IMR-90 (cell line): ENCODE measurements around the gene HTN3. TPM values are rescaled to one million over a fixed set of nuclear protein-coding genes. Genes with fewer than 3 reads are reported as not detected.
"Not testable (repeated sequence)": the region's sequence is repeated elsewhere in the genome, so short reads cannot be mapped to it uniquely, and the experiment has no call there.

Experiments
- ATAC-seq: fragments of 200-7000 bp; cut with Tn5 transposase; 2 replicates; pipeline ENCODE4 v1.9.1; 2020; ENCODE audit warnings: low read depth, mild to moderate bottlenecking, moderate library complexity
- BruUV-seq: library from RNA; stranded (reverse); fragments of 400-500 nt; replicated peaks from 2 replicates; lab custom pipeline; 2021; lab: Mats Ljungman, UMichigan
- CTCF ChIA-PET: fragments of 300-600 bp; formaldehyde crosslinking; extraction: SDS; loops from one replicate; lab custom pipeline; 2021; ENCODE audit warnings: antibody characterized with exemption; lab: Yijun Ruan, JAX
- POLR2A ChIA-PET: fragments of 300-600 bp; sonication (Branson Sonifier 250); formaldehyde crosslinking; loops from one replicate; lab custom pipeline; 2022; ENCODE audit warnings: antibody characterized with exemption; ENCODE audit not compliant: unreplicated experiment; lab: Charles Lee
- DNase-seq: peaks from one replicate; pipeline ENCODE4 v3.0.0; 2013
- H2AFZ ChIP-seq: replicated peaks from 2 replicates; pipeline ENCODE3; 2013; ENCODE audit warnings: low read length, mild to moderate bottlenecking; ENCODE audit not compliant: poor library complexity
- H2AK5ac ChIP-seq: 2 replicates; pipeline ENCODE4 v1.6.1; 2013; ENCODE audit warnings: low read depth, low read length, inconsistent platforms
- H2AK9ac ChIP-seq: replicated peaks from 2 replicates; pipeline ENCODE3; 2013; ENCODE audit warnings: mild to moderate bottlenecking, low read depth, low read length, moderate library complexity; ENCODE audit not compliant: poor library complexity
- H2BK120ac ChIP-seq: 2 replicates; pipeline ENCODE4 v1.6.1; 2013; ENCODE audit warnings: low read depth, low read length, inconsistent platforms
- H2BK15ac ChIP-seq: 3 replicates; pipeline ENCODE4 v1.6.1; 2013; ENCODE audit warnings: low read depth, low read length, inconsistent platforms
- H2BK20ac ChIP-seq: 2 replicates; pipeline ENCODE4 v1.6.1; 2013; ENCODE audit warnings: low read depth, mild to moderate bottlenecking, inconsistent platforms, low read length, moderate library complexity
- H2BK5ac ChIP-seq: 2 replicates; pipeline ENCODE4 v1.6.1; 2013; ENCODE audit warnings: mild to moderate bottlenecking, low read depth, low read length, inconsistent platforms; ENCODE audit not compliant: poor library complexity, severe bottlenecking
- H3K14ac ChIP-seq: replicated peaks from 2 replicates; pipeline ENCODE4 v1.6.1; 2013; ENCODE audit warnings: low read depth, low read length, inconsistent platforms
- H3K18ac ChIP-seq: 2 replicates; pipeline ENCODE4 v1.6.1; 2013; ENCODE audit warnings: low read depth, low read length, control low read depth
- H3K23ac ChIP-seq: 2 replicates; pipeline ENCODE4 v1.6.1; 2013; ENCODE audit warnings: low read depth, low read length, inconsistent platforms
- H3K27ac ChIP-seq: 2 replicates; pipeline ENCODE4 v1.5.1; 2013; ENCODE audit warnings: mild to moderate bottlenecking, control low read depth, low read length; ENCODE audit not compliant: insufficient read depth
- H3K27me3 ChIP-seq: 2 replicates; pipeline ENCODE4 v1.6.1; 2013; ENCODE audit warnings: low read length; ENCODE audit not compliant: control insufficient read depth, insufficient read depth
- H3K36me3 ChIP-seq: 2 replicates; pipeline ENCODE4 v1.6.1; 2013; ENCODE audit warnings: low read length, mixed read lengths; ENCODE audit not compliant: control insufficient read depth, insufficient read depth
- H3K4ac ChIP-seq: 2 replicates; pipeline ENCODE4 v1.6.1; 2013; ENCODE audit warnings: low read depth, low read length, inconsistent platforms
- H3K4me1 ChIP-seq: 2 replicates; pipeline ENCODE4 v1.6.1; 2013; ENCODE audit warnings: low read length, mixed read lengths; ENCODE audit not compliant: control insufficient read depth, insufficient read depth
- H3K4me2 ChIP-seq: 2 replicates; pipeline ENCODE4 v1.6.1; 2013; ENCODE audit warnings: low read depth, mild to moderate bottlenecking, control low read depth, low read length, moderate library complexity
- H3K4me3 ChIP-seq: 2 replicates; pipeline ENCODE4 v1.5.1; 2013; ENCODE audit warnings: low read depth, mild to moderate bottlenecking, control low read depth, low read length, moderate library complexity; ENCODE audit not compliant: insufficient read depth
- H3K56ac ChIP-seq: 2 replicates; pipeline ENCODE4 v1.6.1; 2013; ENCODE audit warnings: low read length, inconsistent platforms; ENCODE audit not compliant: insufficient read depth; ENCODE audit errors: extremely low read depth
- H3K79me1 ChIP-seq, 2 experiments: 2 replicates each; pipeline ENCODE4 v1.6.1; 2013; ENCODE audit warnings: low read length in 2 of 2, inconsistent platforms in 1 of 2, low read depth in 1 of 2
- H3K9ac ChIP-seq: 2 replicates; pipeline ENCODE4 v1.6.1; 2013; ENCODE audit warnings: low read depth, low read length, control low read depth
- H3K9me1 ChIP-seq: 2 replicates; pipeline ENCODE4 v1.6.1; 2013; ENCODE audit warnings: low read length, inconsistent platforms; ENCODE audit not compliant: insufficient read depth
- H3K9me3 ChIP-seq: 2 replicates; pipeline ENCODE4 v1.6.1; 2013; ENCODE audit warnings: low read length; ENCODE audit not compliant: control insufficient read depth, insufficient read depth
- H4K20me1 ChIP-seq: 2 replicates; pipeline ENCODE4 v1.6.1; 2013; ENCODE audit warnings: low read length, inconsistent platforms; ENCODE audit not compliant: insufficient read depth
- H4K5ac ChIP-seq: 2 replicates; pipeline ENCODE4 v1.6.1; 2013; ENCODE audit warnings: mild to moderate bottlenecking, low read depth, low read length, control low read depth
- H4K8ac ChIP-seq, 2 experiments: 2 replicates each; pipeline ENCODE4 v1.6.1; 2013; ENCODE audit warnings: low read depth in 2 of 2, low read length in 2 of 2, control low read depth in 1 of 2, inconsistent platforms in 1 of 2
- H4K91ac ChIP-seq: 2 replicates; pipeline ENCODE4 v1.6.1; 2013; ENCODE audit warnings: low read depth, low read length, inconsistent platforms; ENCODE audit not compliant: insufficient read depth
- dilution Hi-C: fragments of 300-500 bp; cut with HindIII; formaldehyde crosslinking; loops from one replicate; pipeline ENCODE4 v1.14.3; 2018; ENCODE audit warnings: low sequenced_read_pairs; ENCODE audit not compliant: unreplicated experiment
- in situ Hi-C: fragments of 300-500 bp; cut with MboI; formaldehyde crosslinking; loops from 3 replicates; pipeline ENCODE4 v1.14.3; 2019; ENCODE audit warnings: low sequenced_read_pairs, inconsistent platforms, mixed read lengths
- intact Hi-C: fragments of 100-400 bp; cut with micrococcal nuclease; formaldehyde crosslinking; loops from 2 replicates; pipeline ENCODE4 v1.10.0; 2022
- polyA plus RNA-seq, 3 experiments: library from polyadenylated mRNA; depleted of rRNA; stranded (reverse); fragments of >200 nt; gene quantifications; 2 replicates each; pipeline ENCODE4 v1.2.3, GENCODE V29; 2012; ENCODE audit warnings: low replicate concordance in 1 of 3
- total RNA-seq: library from RNA; depleted of rRNA; stranded (reverse); fragments of >200 nt; gene quantifications from 2 replicates; pipeline ENCODE4 v1.2.3, GENCODE V29; 2012

Gene HTN3
- total and polyA plus RNA-seq, 2 of the 4 experiments (the other 2 are of a cell fraction) = not detected

DNA sequence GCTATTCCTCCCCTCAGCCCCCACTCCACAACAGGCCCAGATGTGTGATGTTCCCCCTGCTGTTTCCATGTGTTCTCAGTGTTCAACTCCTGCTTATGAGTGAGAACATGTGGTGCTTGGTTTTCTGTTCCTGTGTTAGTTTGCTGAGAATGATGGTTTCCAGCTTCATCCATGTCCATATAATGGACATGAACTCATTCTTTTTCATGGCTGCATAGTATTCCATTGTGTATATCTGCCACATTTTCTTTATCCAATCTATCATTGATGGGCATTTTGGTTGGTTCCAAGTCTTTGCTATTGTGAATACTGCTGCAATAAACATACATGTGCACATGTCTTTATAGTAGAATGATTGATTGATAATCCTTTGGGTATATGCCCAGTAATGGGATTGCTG is 11.7 kb downstream of the HTN3 start:
- ATAC-seq, in situ Hi-C loops, CTCF ChIA-PET: not testable (repeated sequence)

More for the DNA sequence above, 11.7 kb downstream of the HTN3 start:
- H3K23ac ChIP-seq, H3K27ac ChIP-seq, POLR2A ChIA-PET, H3K4ac ChIP-seq, H3K4me2 ChIP-seq, H3K9me1 ChIP-seq, H4K5ac ChIP-seq, intact Hi-C loops, H3K9me3 ChIP-seq, H3K9ac ChIP-seq, BruUV-seq, H3K79me1 ChIP-seq, H3K18ac ChIP-seq, DNase-seq, H3K56ac ChIP-seq, H3K4me1 ChIP-seq, dilution Hi-C loops, H3K14ac ChIP-seq, H2BK15ac ChIP-seq, H2BK120ac ChIP-seq, H2BK20ac ChIP-seq, H2BK5ac ChIP-seq, H2AK9ac ChIP-seq, H3K27me3 ChIP-seq, H4K20me1 ChIP-seq, H2AK5ac ChIP-seq, H4K8ac ChIP-seq, H3K4me3 ChIP-seq, H4K91ac ChIP-seq, H2AFZ ChIP-seq, H3K36me3 ChIP-seq: not testable (repeated sequence)
